ENCODE data around the gene CTSH.

The CTSH gene

DNA sequence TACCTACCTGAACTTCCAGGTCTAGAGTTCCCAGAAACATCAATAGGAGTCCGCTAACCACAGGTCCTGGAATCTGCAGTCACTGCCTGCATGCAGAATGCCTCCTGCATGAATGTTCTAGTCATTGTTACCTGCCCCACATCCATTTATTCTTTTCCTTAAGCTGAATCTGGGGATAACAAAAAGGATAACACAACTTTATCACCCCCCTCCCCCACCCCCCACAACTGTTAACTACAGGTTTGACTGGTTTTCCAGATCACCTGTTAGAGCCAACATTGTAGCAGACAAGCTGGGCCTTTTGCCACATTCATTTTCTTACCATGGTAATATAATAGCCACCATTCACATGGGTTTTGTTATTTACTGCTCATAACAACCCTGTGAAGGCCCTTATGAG, 4.6 kb upstream of the CTSH start:
- TF ChIP-seq, protein P1, sequence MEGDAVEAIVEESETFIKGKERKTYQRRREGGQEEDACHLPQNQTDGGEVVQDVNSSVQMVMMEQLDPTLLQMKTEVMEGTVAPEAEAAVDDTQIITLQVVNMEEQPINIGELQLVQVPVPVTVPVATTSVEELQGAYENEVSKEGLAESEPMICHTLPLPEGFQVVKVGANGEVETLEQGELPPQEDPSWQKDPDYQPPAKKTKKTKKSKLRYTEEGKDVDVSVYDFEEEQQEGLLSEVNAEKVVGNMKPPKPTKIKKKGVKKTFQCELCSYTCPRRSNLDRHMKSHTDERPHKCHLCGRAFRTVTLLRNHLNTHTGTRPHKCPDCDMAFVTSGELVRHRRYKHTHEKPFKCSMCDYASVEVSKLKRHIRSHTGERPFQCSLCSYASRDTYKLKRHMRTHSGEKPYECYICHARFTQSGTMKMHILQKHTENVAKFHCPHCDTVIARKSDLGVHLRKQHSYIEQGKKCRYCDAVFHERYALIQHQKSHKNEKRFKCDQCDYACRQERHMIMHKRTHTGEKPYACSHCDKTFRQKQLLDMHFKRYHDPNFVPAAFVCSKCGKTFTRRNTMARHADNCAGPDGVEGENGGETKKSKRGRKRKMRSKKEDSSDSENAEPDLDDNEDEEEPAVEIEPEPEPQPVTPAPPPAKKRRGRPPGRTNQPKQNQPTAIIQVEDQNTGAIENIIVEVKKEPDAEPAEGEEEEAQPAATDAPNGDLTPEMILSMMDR (IDR thresholded peaks at IDR 0.05; ENCODE audit: low read depth, low read length), result no peak
- no peak for DNase-seq (ENCODE audit: extremely low read depth, low read depth)

DNA sequence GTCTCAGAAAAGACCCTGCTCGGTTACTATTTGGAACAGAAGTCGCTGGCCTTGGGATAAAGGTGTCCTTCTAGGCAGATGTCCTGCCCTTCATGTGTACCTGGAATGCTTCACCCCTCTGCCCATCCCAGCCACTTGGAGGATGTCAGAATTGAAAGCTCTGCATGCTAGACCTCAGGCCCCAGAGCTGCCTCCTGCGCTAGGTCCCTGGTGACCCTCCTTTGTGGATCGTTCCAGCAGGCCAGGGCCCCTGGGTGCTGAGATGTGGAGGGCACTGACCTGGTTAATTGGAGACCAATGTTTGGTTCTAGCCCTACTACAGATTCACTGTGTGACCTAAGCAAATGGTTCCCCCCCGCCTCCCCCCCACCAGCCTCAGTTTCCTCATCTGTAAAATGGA, 2.7 kb upstream of the CTSH start:
- no peak for DNase-seq (ENCODE audit: extremely low read depth, low read depth)
- TF ChIP-seq, protein P1 (IDR thresholded peaks at IDR 0.05; ENCODE audit: low read depth, low read length), result no peak

DNA sequence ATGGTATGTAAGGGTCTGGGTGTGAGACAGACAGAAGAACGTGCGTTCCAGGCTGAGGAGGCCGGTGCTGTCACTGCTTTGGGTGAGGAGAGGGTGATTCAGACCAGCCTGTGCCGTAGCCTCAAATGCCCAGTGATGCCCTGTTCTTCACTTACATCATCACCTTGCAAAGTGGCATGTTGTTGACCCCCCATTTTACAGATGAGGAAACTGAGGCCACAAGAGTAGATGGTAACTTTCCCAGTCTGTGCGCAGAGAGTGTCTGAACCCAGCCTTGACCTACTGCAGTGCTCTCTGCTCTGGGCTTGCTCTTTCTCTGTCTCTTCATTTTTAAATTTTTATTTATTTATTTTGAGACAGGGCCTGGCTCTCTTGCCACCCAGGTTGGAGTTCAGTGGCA, 1.6 kb upstream of the CTSH start:
- TF ChIP-seq, protein P1 (IDR thresholded peaks at IDR 0.05; ENCODE audit: low read depth, low read length), result no peak
- no peak for DNase-seq (ENCODE audit: extremely low read depth, low read depth)

DNA sequence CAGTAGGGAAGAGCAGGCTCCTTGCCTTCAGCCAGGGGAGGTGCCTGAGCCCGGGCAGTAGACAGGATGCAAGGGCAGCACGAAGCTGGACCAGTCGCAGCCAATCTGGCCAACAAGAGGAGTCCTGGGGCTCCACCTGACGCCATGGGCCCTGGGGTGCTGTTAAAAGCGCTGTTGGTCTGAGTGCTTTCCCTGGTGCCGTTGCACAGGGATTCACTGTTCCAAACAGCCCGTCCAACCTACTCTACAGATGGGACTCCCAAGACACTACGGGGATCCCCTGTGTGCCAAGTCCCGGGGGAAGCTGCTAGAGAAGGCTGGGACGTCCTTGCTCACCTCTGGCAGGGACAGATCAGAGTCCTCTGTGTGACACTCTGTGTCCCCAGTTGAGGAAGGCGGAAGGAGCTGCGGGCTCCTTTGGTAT, 632 bp downstream of the CTSH start:
- TF ChIP-seq, protein P1 (IDR thresholded peaks at IDR 0.05; ENCODE audit: low read depth, low read length), result no peak
- no peak for DNase-seq (ENCODE audit: extremely low read depth, low read depth)

DNA sequence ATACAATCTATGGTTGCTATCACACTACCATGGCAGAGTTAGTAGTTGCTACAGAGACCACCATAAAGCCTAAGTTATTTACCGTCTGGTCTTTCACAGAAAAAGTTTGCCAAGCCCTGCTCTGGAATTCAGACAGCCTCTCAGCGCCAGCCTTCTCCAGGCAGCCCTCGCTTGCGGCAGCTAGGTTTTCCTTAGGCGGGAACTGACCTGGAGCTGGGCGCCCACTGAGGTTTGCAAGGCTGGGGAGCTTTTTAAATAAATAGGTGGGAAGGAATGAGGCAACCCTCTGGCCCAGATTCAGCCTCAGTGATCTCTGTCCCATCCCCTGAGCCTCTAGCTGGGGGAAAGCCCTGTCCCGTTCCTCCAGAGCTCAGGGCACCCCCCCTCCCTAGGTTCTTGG, 1.2 kb downstream of the CTSH start:
- TF ChIP-seq, protein P1 (IDR thresholded peaks at IDR 0.05; ENCODE audit: low read depth, low read length), result no peak
- no peak for DNase-seq (ENCODE audit: extremely low read depth, low read depth)

DNA sequence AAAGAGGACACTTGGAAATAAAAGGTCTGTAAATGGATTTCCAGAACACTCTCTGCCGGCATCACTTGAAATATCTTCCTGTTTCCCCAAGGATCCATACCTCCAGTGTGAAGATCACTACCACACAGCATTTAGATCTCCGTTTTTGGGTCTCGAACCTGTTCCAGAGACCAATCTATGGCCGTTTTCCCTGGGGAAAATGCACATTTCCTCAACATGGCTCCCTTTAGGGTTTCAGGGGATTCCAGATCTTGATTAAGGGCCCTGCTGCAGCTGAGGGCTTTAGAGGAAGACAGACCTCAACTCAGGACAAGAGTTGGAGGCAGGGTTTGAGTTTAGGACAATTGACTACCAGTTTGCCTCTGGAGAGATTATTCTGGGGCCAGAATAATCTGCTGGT, 2.1 kb downstream of the CTSH start:
- no peak for DNase-seq (ENCODE audit: extremely low read depth, low read depth)
- TF ChIP-seq, protein P1 (IDR thresholded peaks at IDR 0.05; ENCODE audit: low read depth, low read length), result no peak

DNA sequence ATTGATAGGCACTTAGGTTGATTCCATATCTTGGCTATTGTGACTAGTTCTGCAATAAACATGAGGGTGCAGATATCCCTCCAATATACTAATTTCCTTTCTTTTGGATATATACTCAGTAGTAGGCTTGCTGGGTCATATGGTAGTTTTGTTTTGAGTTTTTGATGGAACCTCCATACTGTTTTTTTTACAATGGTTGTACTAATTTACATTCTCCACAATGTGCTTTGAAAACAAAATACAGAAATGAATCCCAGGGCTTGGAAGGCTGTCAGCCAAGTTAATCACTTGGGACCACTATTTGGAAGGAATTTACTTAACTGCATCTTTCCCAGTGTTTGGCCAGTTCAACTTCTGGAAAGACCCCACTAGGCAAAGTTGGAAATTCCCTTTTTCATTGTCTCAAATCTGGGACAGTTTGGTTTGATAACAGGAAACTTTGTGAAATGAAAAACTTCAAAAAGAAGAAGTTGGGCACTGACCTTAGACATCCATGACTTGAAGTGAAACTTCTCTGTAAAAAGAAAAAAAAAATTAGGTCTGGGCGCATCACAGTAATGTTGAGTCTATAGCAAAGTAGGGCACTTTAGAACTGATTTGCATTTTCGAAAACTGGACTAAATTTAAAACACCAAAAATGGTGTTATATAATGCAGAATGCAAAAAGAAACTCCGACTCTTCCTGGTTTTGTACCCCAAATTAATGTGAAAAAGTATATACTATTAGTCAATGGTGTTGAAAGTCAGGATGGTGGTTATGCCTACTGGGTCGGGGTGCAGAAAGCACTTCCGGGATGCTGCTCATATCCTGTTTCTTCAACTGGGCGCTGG, 6.0 kb downstream of the CTSH start:
- TF ChIP-seq, protein P1 (IDR thresholded peaks at IDR 0.05; ENCODE audit: low read depth, low read length), result no peak
- DNase-seq (ENCODE audit: extremely low read depth, low read depth), result no peak
